Measurements from ENCODE around the gene NEDD8. TPM values are rescaled to one million over a fixed set of nuclear protein-coding genes. Genes with fewer than 3 reads are reported as not detected.
"Not testable (repeated sequence)": the region's sequence is repeated elsewhere in the genome, so short reads cannot be mapped to it uniquely, and the experiment has no call there.

The NEDD8 gene
- total and polyA plus RNA-seq, 10 donors = 98.6 to 237 (median 127) TPM

GRCh38 chr14:24206260-24207103 is 25.7 kb downstream of the NEDD8 start:
- Histone ChIP-seq H3K27me3 (replicated peaks in 1 of 7) (no peaks in the 10 kb centered on the region), H3K9me3 (peaks cover 0 to 5% (median 0%) of the 10 kb centered on the region in 8 donors), H3K4me3 (no peak overlapping the region), H3K27ac (peak overlapping the region in 1 of 8 donors; percentile 40), H3K4me1 (peaks cover 0 to 45% (median 8%) of the 10 kb centered on the region in 6 donors), H3K36me3 (peaks cover 5 to 98% (median 59%) of the 10 kb centered on the region in 6 donors)
- no peak for DNase-seq
- TF ChIP-seq POLR2A (IDR thresholded peaks at IDR 0.05) = no peak
- TF ChIP-seq CTCF (IDR thresholded peaks at IDR 0.05 in 8 of 11, conservative IDR thresholded peaks at IDR 0.05 in 3 of 11) = no peak
- TF ChIP-seq POLR2AphosphoS5 (IDR thresholded peaks at IDR 0.05) = peak in 2 of 3 donors; percentile 40 to 50
- intact Hi-C loops (cut with DNase I; ENCODE audit: low total_unique reads) = no loop called here
- WGBS, 5 donors = 95 to 97% (median 96%) methylated on average over 11 of the region's 11 CpGs

- DNase-seq = no peak
- Histone ChIP-seq H3K27me3 (replicated peaks in 1 of 7) (no peaks in the 10 kb centered on the region), H3K4me3 (no peak overlapping the region), H3K9me3 (peaks cover 0 to 5% (median 0%) of the 10 kb centered on the region in 8 donors), H3K36me3 (peaks cover 5 to 98% (median 46%) of the 10 kb centered on the region in 6 donors), H3K4me1 (peaks cover 0 to 29% (median 2%) of the 10 kb centered on the region in 6 donors), H3K27ac (no peak overlapping the region)
- intact Hi-C loops (cut with DNase I; ENCODE audit: low total_unique reads) = no loop called here
- WGBS, 5 donors = 93 to 97% (median 96%) methylated on average over 7 of the region's 7 CpGs
- TF ChIP-seq POLR2AphosphoS5 (IDR thresholded peaks at IDR 0.05) = no peak
- no peak for TF ChIP-seq CTCF (IDR thresholded peaks at IDR 0.05 in 8 of 11, conservative IDR thresholded peaks at IDR 0.05 in 3 of 11)
- TF ChIP-seq POLR2A (IDR thresholded peaks at IDR 0.05) = no peak
Measured at GRCh38 chr14:24204163-24205146, 27.7 kb downstream of the NEDD8 start.

- H3K27me3 ChIP-seq (replicated peaks in 1 of 7); H3K27ac ChIP-seq; DNase-seq; H3K9me3 ChIP-seq; intact Hi-C loops (cut with DNase I; ENCODE audit: low total_unique reads); H3K4me3 ChIP-seq: not testable (repeated sequence)
- WGBS, 5 donors = 95 to 99% (median 97%) methylated on average over 15 to 16 of the region's 16 CpGs
- H3K36me3 ChIP-seq = peaks cover 5 to 95% (median 36%) of the 10 kb centered on the region in 6 donors
- peaks cover 6 to 38% (median 12%) of the 10 kb centered on the region in 6 donors for H3K4me1 ChIP-seq
Measured at GRCh38 chr14:24203249-24203886, 28.8 kb downstream of the NEDD8 start.

GRCh38 chr14:24202538-24202937 is 29.6 kb downstream of the NEDD8 start:
- DNase-seq; H3K27ac ChIP-seq; intact Hi-C loops (cut with DNase I; ENCODE audit: low total_unique reads); H3K27me3 ChIP-seq (replicated peaks in 1 of 7); H3K9me3 ChIP-seq; H3K4me3 ChIP-seq: not testable (repeated sequence)
- H3K36me3 ChIP-seq = peaks cover 3 to 87% (median 29%) of the 10 kb centered on the region in 6 donors
- H3K4me1 ChIP-seq = peaks cover 8 to 38% (median 18%) of the 10 kb centered on the region in 6 donors
- WGBS, 5 donors = 91 to 96% (median 96%) methylated on average over 8 of the region's 8 CpGs

All from spleen (tissue), 11 donors.